Bronchial epithelial cell (primary cell): ENCODE results near the gene ETNK2. TPM values are rescaled to one million over a fixed set of nuclear protein-coding genes. Genes with fewer than 3 reads are reported as not detected.

Experiments
- DNase-seq: peaks from one replicate; pipeline ENCODE4 v3.0.0-alpha.2; 2010; ENCODE audit warnings: low read depth
- FAIRE-seq: peaks from 2 replicates; lab custom pipeline; 2011; peaks lifted over from hg19 to GRCh38; lab: Jason Lieb, UNC
- H3K27me3 ChIP-seq: 2 replicates; pipeline ENCODE4 v1.5.1; 2011; ENCODE audit warnings: low read length; ENCODE audit not compliant: control insufficient read depth, insufficient read depth
- H3K36me3 ChIP-seq: 2 replicates; pipeline ENCODE4 v1.5.1; 2011; ENCODE audit warnings: low read length; ENCODE audit not compliant: control insufficient read depth, insufficient read depth
- H3K4me3 ChIP-seq: 2 replicates; pipeline ENCODE4 v1.5.1; 2011; ENCODE audit warnings: mild to moderate bottlenecking, low read depth, low read length, control low read depth
- CTCF ChIP-seq: IDR thresholded peaks from 2 replicates; pipeline ENCODE4 v1.5.1; 2011; ENCODE audit warnings: mild to moderate bottlenecking, moderate library complexity, low read length, control low read depth, inconsistent platforms; ENCODE audit not compliant: insufficient read depth, severe bottlenecking
- total RNA-seq: library from RNA; depleted of rRNA; stranded (reverse); fragments of >200 nt; gene quantifications from 2 replicates; pipeline ENCODE4 v1.2.1, GENCODE V29; 2014

The ETNK2 gene
- total RNA-seq, 1 donor from 2014 or later: 58.7 TPM

GRCh38 chr1:204094856-204095634 lies 56.8 kb downstream of the ETNK2 start:
- Histone ChIP-seq H3K27me3 (no peaks in the 10 kb centered on the region), H3K4me3 (no peak overlapping the region), H3K36me3 (no peaks in the 10 kb centered on the region)
- FAIRE-seq (no peak), DNase-seq (no peak)
- TF ChIP-seq CTCF: no peak

DNA sequence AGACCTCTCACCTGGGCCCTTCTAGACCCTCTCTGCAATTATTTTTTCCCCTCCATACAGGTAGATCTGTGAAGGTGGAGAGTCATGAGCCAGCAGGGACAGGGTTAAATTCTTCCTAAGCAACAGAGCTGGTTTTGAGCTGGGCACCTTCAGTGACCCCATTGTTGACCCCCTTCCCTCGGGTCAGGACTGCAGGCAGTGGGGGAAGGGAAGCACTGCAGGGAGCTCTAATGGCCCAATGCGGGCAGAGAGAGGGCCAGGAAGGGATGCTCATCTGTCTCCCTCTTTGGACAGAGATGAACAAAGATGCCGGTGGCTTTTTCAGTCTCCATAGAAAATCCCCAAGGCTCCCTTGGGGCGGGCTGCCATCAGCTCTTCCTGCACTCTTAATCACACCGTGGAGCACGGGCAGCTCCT lies 57.5 kb downstream of the ETNK2 start:
- FAIRE-seq: no peak
- TF ChIP-seq CTCF: no peak

DNA sequence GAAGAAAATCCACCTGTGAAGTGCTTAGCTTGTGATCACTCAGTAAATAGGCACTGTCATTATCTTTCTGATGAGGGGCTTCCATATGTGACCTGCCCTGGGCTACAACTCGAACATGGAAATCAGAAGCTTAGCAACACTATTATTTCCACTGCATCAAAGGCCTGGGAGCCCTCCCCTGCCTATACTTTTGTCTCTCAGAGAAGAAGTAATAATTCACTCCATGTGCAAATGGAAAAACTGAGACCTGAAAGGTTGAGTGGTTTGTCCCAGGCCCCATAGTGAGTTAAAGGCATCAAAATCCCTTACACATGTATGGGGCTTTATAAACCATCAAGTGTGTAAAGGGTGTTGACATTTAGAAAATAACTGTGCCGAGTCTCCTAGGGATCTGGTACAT lies 58.1 kb downstream of the ETNK2 start:
- no peak overlapping the region for H3K4me3 ChIP-seq
- no peaks in the 10 kb centered on the region for H3K27me3 ChIP-seq
- H3K36me3 ChIP-seq: no peaks in the 10 kb centered on the region
- DNase-seq (no peak), FAIRE-seq (no peak)
- no peak for TF ChIP-seq CTCF

More for the DNA sequence above, 57.5 kb downstream of the ETNK2 start:
- Histone ChIP-seq H3K27me3 (no peaks in the 10 kb centered on the region), H3K4me3 (no peak overlapping the region), H3K36me3 (no peaks in the 10 kb centered on the region)
- DNase-seq: no peak

GRCh38 chr1:204093421-204093717 lies 58.5 kb downstream of the ETNK2 start:
- no peak for TF ChIP-seq CTCF
- Histone ChIP-seq H3K4me3 (no peak overlapping the region), H3K36me3 (no peaks in the 10 kb centered on the region), H3K27me3 (no peaks in the 10 kb centered on the region)
- DNase-seq: no peak
- FAIRE-seq: no peak

- no peaks in the 10 kb centered on the region for H3K36me3 ChIP-seq
- FAIRE-seq (no peak), DNase-seq (no peak)
- TF ChIP-seq CTCF: no peak
- H3K4me3 ChIP-seq: no peak overlapping the region
- H3K27me3 ChIP-seq: no peaks in the 10 kb centered on the region
Measured at GRCh38 chr1:204092632-204093420, 59.0 kb downstream of the ETNK2 start.
